HepG2 (cell line): ENCODE data around the gene AZU1. TPM values are rescaled to one million over a fixed set of nuclear protein-coding genes. Genes with fewer than 3 reads are reported as not detected.

Experiments
- AKAP8 ChIP-seq: sonication (generic); formaldehyde crosslinking; IDR thresholded peaks from 2 replicates; pipeline ENCODE4 v1.5.1; 2020; ENCODE audit warnings: mild to moderate bottlenecking, missing genetic modification reagents
- ETS1 ChIP-seq: sonication (generic); formaldehyde crosslinking; IDR thresholded peaks from 2 replicates; pipeline ENCODE4 v1.4.0; 2020; ENCODE audit warnings: missing genetic modification reagents
- GABPA ChIP-seq, 2 experiments: IDR thresholded peaks; 2 replicates each; pipeline ENCODE4 v1.6.1; 2011 to 2016; ENCODE audit warnings: low read depth in 2 of 2, low read length in 1 of 2, missing biosample characterization in 1 of 2, missing genetic modification characterization in 1 of 2
- HNF1A ChIP-seq, 2 experiments: sonication (generic) in 1 of 2; formaldehyde crosslinking in 1 of 2; IDR thresholded peaks; 2 replicates each; pipeline versions ENCODE4 v1.4.0 to v1.6.1; 2016 to 2020; ENCODE audit warnings: borderline replicate concordance in 1 of 2, low read depth in 1 of 2, mild to moderate bottlenecking in 1 of 2, missing genetic modification reagents in 1 of 2
- KAT8 ChIP-seq: IDR thresholded peaks from 2 replicates; pipeline ENCODE4 v1.6.1; 2016; ENCODE audit warnings: missing genetic modification reagents, missing compliant biosample characterization
- MLX ChIP-seq: IDR thresholded peaks from 2 replicates; pipeline ENCODE4 v1.6.1; 2016
- NR0B2 ChIP-seq: sonication (generic); formaldehyde crosslinking; IDR thresholded peaks from 2 replicates; pipeline ENCODE4 v1.4.0; 2020; ENCODE audit warnings: mild to moderate bottlenecking, missing genetic modification reagents
- SIN3B ChIP-seq: fragments of 150-350 bp; IDR thresholded peaks from 2 replicates; pipeline ENCODE4 v1.6.1; 2014; ENCODE audit warnings: low read length
- ZBTB42 ChIP-seq: sonication (generic); formaldehyde crosslinking; IDR thresholded peaks from 2 replicates; pipeline ENCODE4 v1.5.0; 2020; ENCODE audit warnings: mild to moderate bottlenecking, missing genetic modification reagents
- ZGPAT ChIP-seq: IDR thresholded peaks from 2 replicates; pipeline ENCODE4 v1.6.1; 2016; ENCODE audit warnings: mild to moderate bottlenecking
- ZNF18 ChIP-seq: sonication (generic); formaldehyde crosslinking; IDR thresholded peaks from 2 replicates; pipeline ENCODE4 v1.8.0; 2022; ENCODE audit warnings: mild to moderate bottlenecking, missing genetic modification reagents; ENCODE audit not compliant: insufficient replicate concordance
- ZNF34 ChIP-seq: sonication (generic); formaldehyde crosslinking; IDR thresholded peaks from 2 replicates; pipeline ENCODE4 v1.4.0; 2020; ENCODE audit warnings: mild to moderate bottlenecking, missing genetic modification reagents, borderline replicate concordance
- ZNF639 ChIP-seq: conservative IDR thresholded peaks from 2 replicates; pipeline ENCODE4 v1.6.1; 2018; ENCODE audit warnings: missing genetic modification reagents
- ZNF660 ChIP-seq: sonication (generic); formaldehyde crosslinking; IDR thresholded peaks from 2 replicates; pipeline ENCODE4 v1.5.1; 2020; ENCODE audit warnings: mild to moderate bottlenecking, low read depth, missing genetic modification reagents, borderline replicate concordance
- ZNF768 ChIP-seq: sonication (generic); formaldehyde crosslinking; IDR thresholded peaks from 2 replicates; pipeline ENCODE4 v1.4.0; 2020; ENCODE audit warnings: missing genetic modification reagents
- ZSCAN9 ChIP-seq: IDR thresholded peaks from 2 replicates; pipeline ENCODE4 v1.6.1; 2016; ENCODE audit warnings: borderline replicate concordance
- polyA plus RNA-seq, 8 experiments: library from polyadenylated mRNA; depleted of rRNA in 3 of 8; stranded (reverse) in 7 of 8; unstranded in 1 of 8; fragments of >200 nt; fragmentation: Illumina TruSeq in 4 of 8; extraction: Trizol in 4 of 8; gene quantifications; 2 replicates each; pipeline versions ENCODE4 v1.2.1 to v1.2.3, GENCODE V29; 2011 to 2016; ENCODE audit warnings: low read depth in 4 of 8, missing spikeins in 1 of 8, mixed read lengths in 1 of 8; ENCODE audit not compliant: insufficient read depth in 1 of 8
- total RNA-seq, 5 experiments: library from RNA; depleted of rRNA; stranded (reverse); fragments of >200 nt; fragmentation: Illumina TruSeq; extraction: Trizol; gene quantifications; 2 replicates each; pipeline ENCODE4 v1.2.3, GENCODE V29; 2016; ENCODE audit warnings: low read depth in 1 of 5

The AZU1 gene
- total and polyA plus RNA-seq, 2 of the 13 experiments (the other 11 are each of a cell fraction or from before 2014, with no cell fraction given): not detected

- TF ChIP-seq ZNF768 (0 out of 2 replicates have a peak, but pooled peaks have one; percentile 9), ZBTB42 (CRISPR knock-in tag) (no peak), KAT8 (no peak), NR0B2 (CRISPR knock-in tag) (no peak), MLX (CRISPR knock-in tag) (no peak), ZNF639 (no peak), HNF1A (IDR thresholded peaks at IDR 0.05; ENCODE audit: low read depth) (no peak), HNF1A (CRISPR knock-in tag; IDR thresholded peaks at IDR 0.05; ENCODE audit: borderline replicate concordance) (no peak), ZNF660 (CRISPR knock-in tag) (no peak), ZSCAN9 (CRISPR knock-in tag) (no peak), ZNF18 (CRISPR knock-in tag) (no peak), ZGPAT (CRISPR knock-in tag) (no peak), AKAP8 (CRISPR knock-in tag) (peak; percentile 82; the same call in 1 of the 2 replicates), ETS1 (CRISPR knock-in tag) (no peak), SIN3B (no peak), ZNF34 (CRISPR knock-in tag) (no peak), GABPA (IDR thresholded peaks at IDR 0.05; ENCODE audit: low read depth, low read length) (no peak), GABPA (CRISPR knock-in tag; IDR thresholded peaks at IDR 0.05; ENCODE audit: low read depth) (no peak)
Observed at GRCh38 chr19:814152-815078, 13.2 kb upstream of the AZU1 start (continued).
